Measurements from ENCODE around the gene PHOSPHO1. TPM values are rescaled to one million over a fixed set of nuclear protein-coding genes. Genes with fewer than 3 reads are reported as not detected.
"Not testable (repeated sequence)": the region's sequence is repeated elsewhere in the genome, so short reads cannot be mapped to it uniquely, and the experiment has no call there.

The PHOSPHO1 gene, protein sequence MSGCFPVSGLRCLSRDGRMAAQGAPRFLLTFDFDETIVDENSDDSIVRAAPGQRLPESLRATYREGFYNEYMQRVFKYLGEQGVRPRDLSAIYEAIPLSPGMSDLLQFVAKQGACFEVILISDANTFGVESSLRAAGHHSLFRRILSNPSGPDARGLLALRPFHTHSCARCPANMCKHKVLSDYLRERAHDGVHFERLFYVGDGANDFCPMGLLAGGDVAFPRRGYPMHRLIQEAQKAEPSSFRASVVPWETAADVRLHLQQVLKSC
- total RNA-seq: 1.8 TPM
- long read RNA-seq, partial matches to known transcripts: 0 of 3 reads
- long read RNA-seq, other reads (novel, unspliced or antisense): 2 of 3 reads

- DNase-seq (ENCODE audit: low spot score): peak; percentile 96
Observed at GRCh38 chr17:49230636-49231562, at the start of gene PHOSPHO1. Gene PHOSPHO1, minus strand, starts transcription at chr17:49230787. Its CDS starts 4,096 bp downstream, at chr17:49226691.

DNA sequence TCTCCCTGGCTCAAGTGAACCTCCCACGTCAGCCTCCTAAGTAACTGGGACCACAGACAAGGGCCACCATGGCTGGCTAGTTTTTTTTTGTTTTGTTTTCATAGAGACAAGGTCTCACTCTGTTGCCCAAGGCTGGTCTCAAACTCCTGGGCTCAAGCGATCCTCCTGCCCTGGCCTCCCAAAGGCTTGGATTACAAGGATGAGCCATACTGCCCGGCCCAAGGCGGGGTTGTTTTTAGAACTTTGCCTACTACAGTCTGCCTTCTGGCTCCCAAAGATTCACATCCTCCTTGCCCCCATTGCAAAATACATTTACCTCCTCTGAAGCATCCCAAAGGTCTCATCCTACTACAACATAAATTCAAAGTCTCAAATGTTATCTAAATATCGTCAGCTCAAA is 49.5 kb upstream of the PHOSPHO1 start:
- peak; percentile 18 for DNase-seq (ENCODE audit: low spot score)

- peak; percentile 53 for DNase-seq (ENCODE audit: low spot score)
Observed at GRCh38 chr17:49279263-49280015, 48.9 kb upstream of the PHOSPHO1 start.

DNA sequence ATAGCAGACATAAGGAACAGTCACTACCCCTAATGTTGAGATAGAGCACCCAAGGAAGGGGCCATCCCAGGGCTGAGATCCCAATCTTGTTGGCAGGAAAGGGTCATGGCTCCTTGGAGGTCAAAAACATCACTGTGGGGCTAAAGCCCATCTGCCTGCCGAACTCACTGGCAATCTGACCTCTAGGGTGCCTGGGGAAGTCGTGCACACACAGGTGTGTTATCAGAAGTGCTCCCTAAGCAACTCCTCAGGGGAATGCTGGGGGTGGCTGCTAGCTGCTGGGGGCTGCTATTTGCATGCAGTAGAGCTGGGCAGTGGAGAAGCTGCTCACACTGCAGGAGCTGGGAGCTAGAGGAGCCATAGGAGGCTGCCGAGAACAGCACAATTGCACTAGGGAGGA is 47.5 kb upstream of the PHOSPHO1 start:
- DNase-seq (ENCODE audit: low spot score): peak; percentile 68

- DNase-seq (ENCODE audit: low spot score): peak; percentile 37
Observed at GRCh38 chr17:49277638-49278037, 47.1 kb upstream of the PHOSPHO1 start.

- DNase-seq (ENCODE audit: low spot score): peak; percentile 59
Observed at GRCh38 chr17:49275981-49276380, 45.4 kb upstream of the PHOSPHO1 start.

GRCh38 chr17:49269356-49269755 is 38.8 kb upstream of the PHOSPHO1 start:
- DNase-seq (ENCODE audit: low spot score): peak; percentile 82

DNA sequence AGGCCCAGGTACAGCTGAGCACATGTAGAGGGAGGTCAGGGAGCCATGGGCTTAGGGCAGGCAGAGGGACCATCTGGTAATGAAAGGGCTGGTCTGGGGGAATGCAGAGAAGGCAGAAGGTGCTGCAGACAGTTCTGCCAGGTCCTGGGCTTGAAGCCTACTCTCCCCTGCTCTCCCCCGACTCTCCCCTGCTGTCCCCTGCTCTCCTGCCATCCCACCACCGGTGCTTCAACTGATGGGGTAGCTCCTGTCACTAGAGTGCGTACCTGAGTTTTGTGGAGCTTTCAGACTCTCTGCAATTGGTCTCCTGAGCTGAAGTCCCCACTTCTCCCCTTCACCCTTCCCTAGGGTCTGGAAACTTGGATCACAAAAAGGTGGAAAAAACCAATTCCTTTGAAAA is 37.3 kb upstream of the PHOSPHO1 start:
- DNase-seq (ENCODE audit: low spot score): no peak

DNA sequence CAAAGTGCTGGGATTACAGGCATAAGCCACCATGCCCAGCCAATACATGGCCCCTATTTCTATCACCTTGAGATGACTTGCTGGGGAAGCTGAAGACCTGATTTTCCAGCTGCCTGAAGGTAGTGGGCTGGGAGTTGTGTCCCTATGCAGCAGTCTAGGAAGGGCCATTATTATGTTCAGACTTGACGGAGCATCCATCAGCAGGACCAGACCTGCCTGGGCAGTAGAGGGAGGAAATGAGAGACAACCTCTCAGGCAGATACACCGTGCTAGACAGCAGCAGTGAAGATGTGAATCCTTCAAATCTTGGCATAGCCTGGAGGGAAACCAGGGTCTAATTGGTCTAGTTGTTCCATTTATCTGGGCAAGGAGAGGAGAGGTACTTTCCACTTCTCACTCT is 35.6 kb upstream of the PHOSPHO1 start:
- DNase-seq (ENCODE audit: low spot score): no peak

- not testable (repeated sequence) for DNase-seq (ENCODE audit: low spot score)
Observed at GRCh38 chr17:49261540-49261939, 31.0 kb upstream of the PHOSPHO1 start.

DNA sequence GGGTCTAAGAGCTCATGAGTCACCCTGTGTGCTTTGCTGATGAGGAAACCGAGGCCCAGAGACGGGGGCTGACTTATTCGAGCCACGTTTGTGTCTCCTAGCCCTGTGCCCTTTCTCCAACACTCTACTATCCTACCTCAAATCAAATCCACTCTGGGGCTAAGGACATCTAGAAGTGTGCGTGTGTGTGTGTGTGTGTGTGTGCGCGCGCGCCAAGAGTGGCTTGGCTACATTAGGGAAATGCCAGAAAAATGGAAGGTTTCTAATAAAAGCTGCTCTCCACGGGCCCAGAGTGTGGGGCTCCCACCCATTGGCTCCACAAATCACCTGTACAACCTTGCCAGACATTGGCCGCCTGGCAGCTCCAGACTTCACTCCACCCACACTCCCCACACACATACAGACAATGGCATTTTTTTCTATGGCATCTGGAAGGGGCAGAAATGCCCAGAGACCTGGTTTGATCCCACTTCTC is 30.3 kb upstream of the PHOSPHO1 start:
- DNase-seq (ENCODE audit: low spot score): no peak

DNA sequence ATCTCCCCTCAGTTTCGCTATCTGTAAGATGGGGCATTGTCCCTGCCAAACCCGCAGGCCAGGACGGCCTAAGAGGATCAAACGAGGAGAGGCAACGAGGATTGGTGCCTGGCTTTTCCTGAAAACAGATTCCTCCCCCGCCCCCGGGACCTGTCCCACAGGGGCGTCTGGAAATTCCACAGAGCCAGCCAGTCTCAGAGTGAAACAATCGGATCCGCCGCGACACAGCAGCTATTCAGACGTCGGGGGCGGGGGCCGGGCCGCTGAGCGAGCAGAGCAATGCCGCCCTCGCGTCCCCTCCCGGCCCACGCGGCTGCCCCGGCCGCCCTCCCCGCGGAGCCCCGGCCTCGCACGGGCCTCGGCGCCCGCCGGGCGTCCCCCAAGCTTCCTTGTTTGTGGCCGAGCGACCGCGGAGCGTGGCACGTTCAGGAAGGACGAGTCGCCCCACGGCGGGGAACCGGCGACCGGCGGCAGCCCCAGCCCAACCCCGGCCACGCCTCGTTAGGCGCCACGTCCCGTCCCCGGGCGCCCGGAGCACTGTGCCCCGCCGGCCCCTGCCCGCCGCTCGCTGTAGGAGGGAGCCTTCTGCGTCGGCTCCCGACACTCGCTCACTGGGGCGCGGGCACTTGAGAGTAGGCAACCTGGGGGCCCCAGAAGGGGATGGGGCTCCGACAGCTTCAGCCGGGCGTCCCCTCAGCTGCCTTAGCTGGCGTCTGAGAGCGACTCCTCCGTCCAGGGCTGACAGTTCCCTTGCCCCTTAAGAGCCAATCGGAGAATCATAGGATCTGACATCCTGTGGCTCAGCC is 29.6 kb upstream of the PHOSPHO1 start:
- peak; percentile 93 for DNase-seq (ENCODE audit: low spot score)

- no peak for DNase-seq (ENCODE audit: low spot score)
Observed at GRCh38 chr17:49259663-49260010, 29.1 kb upstream of the PHOSPHO1 start.

GRCh38 chr17:49258394-49258793 is 27.8 kb upstream of the PHOSPHO1 start:
- DNase-seq (ENCODE audit: low spot score): no peak

- DNase-seq (ENCODE audit: low spot score): no peak
Observed at GRCh38 chr17:49255125-49255524, 24.5 kb upstream of the PHOSPHO1 start.

- DNase-seq (ENCODE audit: low spot score): no peak
Observed at GRCh38 chr17:49254066-49254465, 23.5 kb upstream of the PHOSPHO1 start.

- DNase-seq (ENCODE audit: low spot score): no peak
Observed at GRCh38 chr17:49252148-49252695, 21.6 kb upstream of the PHOSPHO1 start.

DNA sequence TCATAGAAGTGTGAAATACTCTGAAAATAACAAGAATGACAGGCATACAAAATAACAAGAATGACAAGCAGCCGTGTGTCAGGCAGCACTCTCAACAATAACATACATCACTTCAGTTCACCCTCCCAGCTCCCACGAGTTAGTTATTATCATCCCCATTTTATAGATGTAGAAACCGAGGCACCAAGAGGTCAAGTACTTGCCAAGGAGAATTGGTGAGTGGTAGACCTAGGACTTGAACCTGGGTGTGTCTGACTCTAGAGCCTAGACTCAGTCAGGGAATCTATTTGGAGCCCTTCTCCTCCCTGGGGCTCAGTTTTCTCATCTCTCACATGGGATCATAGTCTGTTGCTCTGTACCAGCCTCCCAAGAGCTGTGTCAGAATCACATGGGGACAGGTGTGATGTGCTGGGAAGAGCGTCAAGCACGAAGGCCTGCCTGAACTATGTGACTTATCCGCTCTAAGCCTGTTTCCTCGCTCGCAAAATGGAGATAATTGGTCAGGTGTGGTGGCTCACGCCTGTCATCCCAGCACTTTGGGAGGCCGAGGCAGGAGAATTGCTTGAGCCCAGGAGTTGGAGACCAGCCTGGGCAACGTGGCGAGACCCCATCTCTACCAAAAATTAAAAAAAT is 19.4 kb upstream of the PHOSPHO1 start:
- DNase-seq (ENCODE audit: low spot score): no peak

- DNase-seq (ENCODE audit: low spot score): peak; percentile 90
Observed at GRCh38 chr17:49249292-49249794, 18.8 kb upstream of the PHOSPHO1 start.

- no peak for DNase-seq (ENCODE audit: low spot score)
Observed at GRCh38 chr17:49247944-49248343, 17.4 kb upstream of the PHOSPHO1 start.

Measured in mesenteric fat pad (tissue), 1 donor.